GM23248 (cell line): ENCODE data around the gene TMC2.

ENCODE experiments used
- EZH2 ChIP-seq: fragments of 200-600 bp; sonication (generic); IDR thresholded peaks from 2 replicates; pipeline ENCODE4 v1.6.1; 2018; ENCODE audit warnings: antibody characterized with exemption, mild to moderate bottlenecking; ENCODE audit not compliant: insufficient read depth, poor library complexity, severe bottlenecking
- EZH2phosphoT487 ChIP-seq: fragments of 200-600 bp; sonication (generic); IDR thresholded peaks from 2 replicates; pipeline ENCODE4 v1.6.1; 2018; ENCODE audit warnings: antibody characterized with exemption, moderate library complexity, mild to moderate bottlenecking, low read depth; ENCODE audit not compliant: insufficient read depth

DNA sequence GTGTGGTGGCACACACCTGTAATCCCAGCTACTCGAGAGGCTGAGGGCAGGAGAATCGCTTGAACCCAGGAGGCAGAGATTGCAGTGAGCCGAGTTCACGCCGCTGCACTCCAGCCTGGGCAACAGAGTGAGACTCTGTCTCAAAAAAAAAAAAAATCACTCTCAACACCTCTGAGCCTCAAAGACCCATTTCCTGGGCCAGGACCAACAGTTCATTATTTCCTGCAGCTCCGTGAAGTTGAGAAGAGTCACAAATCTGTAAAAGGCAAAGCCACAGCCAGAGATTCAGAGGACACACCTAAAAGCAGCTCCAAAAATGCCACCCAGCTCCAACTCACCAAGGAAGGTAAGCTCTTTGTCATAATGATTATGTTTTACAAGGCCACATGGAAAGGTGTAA lies 100.9 kb downstream of the TMC2 start:
- TF ChIP-seq EZH2 (no peak), EZH2phosphoT487 (no peak)
